ENCODE measurements around the gene CLMP. TPM values are rescaled to one million over a fixed set of nuclear protein-coding genes. Genes with fewer than 3 reads are reported as not detected.
"Not testable (repeated sequence)": the region's sequence is repeated elsewhere in the genome, so short reads cannot be mapped to it uniquely, and the experiment has no call there.

The CLMP gene
- polyA plus RNA-seq, 2 of the 4 experiments (the other 2 are of a cell fraction), result 15.7 to 17.1 TPM

DNA sequence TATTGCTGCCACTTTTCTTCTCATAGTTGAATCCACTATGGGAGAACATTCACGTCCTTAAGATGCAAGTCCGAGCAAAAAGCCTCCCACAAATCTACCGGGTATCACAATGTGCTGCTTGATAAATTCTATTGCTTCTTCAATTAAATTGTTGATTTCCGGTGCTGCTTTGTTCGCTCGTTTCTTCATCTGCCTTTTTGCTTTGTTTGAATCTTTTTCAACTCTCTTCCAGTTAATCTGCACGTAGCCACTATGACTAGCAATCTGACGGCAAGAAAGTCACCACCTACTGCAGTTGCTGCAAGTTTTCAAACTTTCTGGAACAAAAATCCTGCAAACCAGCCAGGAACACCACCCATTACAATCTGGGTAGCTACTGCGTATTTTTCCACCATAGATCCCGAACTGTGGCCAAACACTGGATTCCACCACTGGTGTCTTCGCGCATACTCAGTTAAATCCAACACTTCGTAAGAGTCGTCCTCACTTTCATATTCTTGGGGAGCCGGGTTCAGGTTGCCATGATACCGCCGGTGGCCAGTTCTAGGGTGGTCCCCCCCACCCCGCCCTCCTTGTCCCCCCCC, 59.1 kb downstream of the CLMP start:
- ATAC-seq (no peak), DNase-seq (ENCODE audit: low read depth in 1 of 2, low spot score in 1 of 2) (no peak), FAIRE-seq (no peak)
- Histone ChIP-seq H3K4me2 (no peak overlapping the region), H3K9me3 (no peaks in the 10 kb centered on the region), H3K27ac (no peak overlapping the region), H3K4me3 (no peak overlapping the region), H3K4me1 (no peaks in the 10 kb centered on the region)
- WGBS (ENCODE audit: missing lambda C conversion rate), result 91% methylated on average over 17 of the region's 18 CpGs
- POLR2A ChIA-PET, result no interaction called here
- CTCF ChIA-PET, result interaction anchor here (0.6 to 1.0 kb wide), 3 partner anchors 13 to 125 kb away, joined by 3 to 4 read pairs (median 3); no protein-coding TSS in a partner anchor
- TF ChIP-seq POLR2A (IDR thresholded peaks at IDR 0.05; ENCODE audit: low read length) (no peak), CBX8 (IDR thresholded peaks at IDR 0.05) (no peak), ELK1 (IDR thresholded peaks at IDR 0.05; ENCODE audit: low read depth, low read length) (no peak), MYC (IDR thresholded peaks at IDR 0.05; ENCODE audit: borderline replicate concordance, low read length) (no peak), NR3C1 (IDR thresholded peaks at IDR 0.05) (no peak), SREBF2 (IDR thresholded peaks at IDR 0.05) (no peak), PHF8 (IDR thresholded peaks at IDR 0.05; ENCODE audit: borderline replicate concordance, low read depth) (no peak), RCOR1 (IDR thresholded peaks at IDR 0.05; ENCODE audit: low read depth, low read length) (no peak), HES2 (IDR thresholded peaks at IDR 0.05) (no peak), RNF2 (IDR thresholded peaks at IDR 0.05; ENCODE audit: borderline replicate concordance, low read depth) (no peak), ESRRA (IDR thresholded peaks at IDR 0.05; ENCODE audit: borderline replicate concordance, low read length) (no peak), EHF (CRISPR knock-in tag; IDR thresholded peaks at IDR 0.05) (no peak)
- TF ChIP-seq, protein P1, sequence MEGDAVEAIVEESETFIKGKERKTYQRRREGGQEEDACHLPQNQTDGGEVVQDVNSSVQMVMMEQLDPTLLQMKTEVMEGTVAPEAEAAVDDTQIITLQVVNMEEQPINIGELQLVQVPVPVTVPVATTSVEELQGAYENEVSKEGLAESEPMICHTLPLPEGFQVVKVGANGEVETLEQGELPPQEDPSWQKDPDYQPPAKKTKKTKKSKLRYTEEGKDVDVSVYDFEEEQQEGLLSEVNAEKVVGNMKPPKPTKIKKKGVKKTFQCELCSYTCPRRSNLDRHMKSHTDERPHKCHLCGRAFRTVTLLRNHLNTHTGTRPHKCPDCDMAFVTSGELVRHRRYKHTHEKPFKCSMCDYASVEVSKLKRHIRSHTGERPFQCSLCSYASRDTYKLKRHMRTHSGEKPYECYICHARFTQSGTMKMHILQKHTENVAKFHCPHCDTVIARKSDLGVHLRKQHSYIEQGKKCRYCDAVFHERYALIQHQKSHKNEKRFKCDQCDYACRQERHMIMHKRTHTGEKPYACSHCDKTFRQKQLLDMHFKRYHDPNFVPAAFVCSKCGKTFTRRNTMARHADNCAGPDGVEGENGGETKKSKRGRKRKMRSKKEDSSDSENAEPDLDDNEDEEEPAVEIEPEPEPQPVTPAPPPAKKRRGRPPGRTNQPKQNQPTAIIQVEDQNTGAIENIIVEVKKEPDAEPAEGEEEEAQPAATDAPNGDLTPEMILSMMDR (IDR thresholded peaks at IDR 0.05), result no peak

DNA sequence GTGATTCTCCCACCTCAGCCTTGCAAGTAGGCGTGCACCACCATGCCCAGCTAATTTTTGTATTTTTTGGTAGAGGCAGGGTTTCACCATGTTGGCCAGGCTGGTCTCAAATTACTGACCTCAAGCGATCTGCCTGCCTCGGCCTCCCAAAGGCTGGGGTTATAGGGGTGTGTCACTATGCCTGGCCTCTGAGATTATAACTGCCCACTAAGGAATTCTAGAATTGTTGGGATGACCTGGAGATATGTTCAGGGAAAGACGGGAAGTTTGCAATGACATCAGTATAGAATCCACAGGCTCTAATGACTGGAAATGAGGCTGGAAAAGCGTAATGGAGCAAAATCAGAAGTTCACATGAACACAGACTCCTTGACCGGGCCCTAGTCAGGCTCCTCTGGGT, 62.2 kb downstream of the CLMP start:
- no peak overlapping the region for H3K4me2 ChIP-seq
- H3K9me3 ChIP-seq, result no peaks in the 10 kb centered on the region
- 90% methylated on average over 6 of the region's 6 CpGs for WGBS (ENCODE audit: missing lambda C conversion rate)
- POLR2A ChIA-PET, result no interaction called here
- H3K27ac ChIP-seq, result peak overlapping the region in 1 of 2 experiments; percentile 46; a peak in 1 of 6 replicates
- DNase-seq (ENCODE audit: low read depth in 1 of 2, low spot score in 1 of 2), result no peak
- no peak overlapping the region for H3K4me3 ChIP-seq
- CTCF ChIA-PET, result interaction anchor here (1.3 kb wide), 1 partner anchor 12 kb away, joined by 5 read pairs; no protein-coding TSS in a partner anchor
- no peak for ATAC-seq
- TF ChIP-seq, protein P2, sequence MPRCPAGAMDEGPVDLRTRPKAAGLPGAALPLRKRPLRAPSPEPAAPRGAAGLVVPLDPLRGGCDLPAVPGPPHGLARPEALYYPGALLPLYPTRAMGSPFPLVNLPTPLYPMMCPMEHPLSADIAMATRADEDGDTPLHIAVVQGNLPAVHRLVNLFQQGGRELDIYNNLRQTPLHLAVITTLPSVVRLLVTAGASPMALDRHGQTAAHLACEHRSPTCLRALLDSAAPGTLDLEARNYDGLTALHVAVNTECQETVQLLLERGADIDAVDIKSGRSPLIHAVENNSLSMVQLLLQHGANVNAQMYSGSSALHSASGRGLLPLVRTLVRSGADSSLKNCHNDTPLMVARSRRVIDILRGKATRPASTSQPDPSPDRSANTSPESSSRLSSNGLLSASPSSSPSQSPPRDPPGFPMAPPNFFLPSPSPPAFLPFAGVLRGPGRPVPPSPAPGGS (IDR thresholded peaks at IDR 0.05), result no peak
- TF ChIP-seq NR3C1 (IDR thresholded peaks at IDR 0.05), result no peak
- no peak for TF ChIP-seq HMGXB4 (CRISPR knock-in tag; IDR thresholded peaks at IDR 0.05; ENCODE audit: borderline replicate concordance)
- no peak for TF ChIP-seq HOXB13 (CRISPR knock-in tag; IDR thresholded peaks at IDR 0.05; ENCODE audit: low read depth)
- peaks cover 5% of the 10 kb centered on the region; the same call in 1 of the 3 replicates for H3K4me1 ChIP-seq
- FAIRE-seq, result no peak

GRCh38 chr11:123132034-123132766, 62.8 kb downstream of the CLMP start:
- H3K9me3 ChIP-seq; H3K4me1 ChIP-seq; ATAC-seq; H3K4me3 ChIP-seq; H3K4me2 ChIP-seq; POLR2A ChIA-PET; DNase-seq (ENCODE audit: low read depth in 1 of 2, low spot score in 1 of 2); FAIRE-seq: not testable (repeated sequence)
- WGBS (ENCODE audit: missing lambda C conversion rate), result 77% methylated on average over 8 of the region's 8 CpGs
- CTCF ChIA-PET, result interaction anchor here (1.3 kb wide), 1 partner anchor 11 kb away, joined by 5 read pairs; no protein-coding TSS in a partner anchor
- 0 out of 6 replicates have a peak overlapping the region, but pooled peaks of 1 of the 2 experiments have one; percentile 35 for H3K27ac ChIP-seq
